IgD-negative memory B cell (primary cell): ENCODE measurements around the gene RPS6KL1. TPM values are rescaled to one million over a fixed set of nuclear protein-coding genes. Genes with fewer than 3 reads are reported as not detected.
A peak's percentile ranks its signal among the peaks of the same experiment; 100 is the strongest.

Experiments
- H3K27ac Mint-ChIP-seq, 3 donors: one replicate each; pipeline ENCODE4 v1.8.0; 2020 to 2022; ENCODE audit warnings: mild to moderate bottlenecking in 3 of 3, mixed read lengths in 3 of 3, moderate library complexity in 1 of 3
- H3K27me3 Mint-ChIP-seq: one replicate; pipeline ENCODE4 v1.8.0; 2021; ENCODE audit warnings: mixed read lengths
- H3K36me3 Mint-ChIP-seq: one replicate; pipeline ENCODE4 v1.8.0; 2020; ENCODE audit warnings: mild to moderate bottlenecking, mixed read lengths
- H3K4me1 Mint-ChIP-seq, 3 donors: one replicate each; pipeline ENCODE4 v1.8.0; 2020 to 2022; ENCODE audit warnings: mixed read lengths in 3 of 3, mild to moderate bottlenecking in 1 of 3
- H3K4me3 Mint-ChIP-seq, 4 donors: one replicate each; pipeline ENCODE4 v1.8.0; 2020 to 2022; ENCODE audit warnings: mild to moderate bottlenecking in 4 of 4, mixed read lengths in 4 of 4, moderate library complexity in 3 of 4
- H3K9me3 Mint-ChIP-seq, 3 donors: one replicate each; pipeline ENCODE4 v1.8.0; 2020 to 2021; ENCODE audit warnings: mixed read lengths in 3 of 3, mild to moderate bottlenecking in 1 of 3
- polyA plus RNA-seq: library from polyadenylated mRNA; unstranded; fragments of 300-500 nt; fragmentation: Illumina TruSeq; gene quantifications from one replicate; pipeline ENCODE4 v1.2.3, GENCODE V29; 2021

The RPS6KL1 gene
- polyA plus RNA-seq, 1 donor from 2014 or later: 1.4 TPM

DNA sequence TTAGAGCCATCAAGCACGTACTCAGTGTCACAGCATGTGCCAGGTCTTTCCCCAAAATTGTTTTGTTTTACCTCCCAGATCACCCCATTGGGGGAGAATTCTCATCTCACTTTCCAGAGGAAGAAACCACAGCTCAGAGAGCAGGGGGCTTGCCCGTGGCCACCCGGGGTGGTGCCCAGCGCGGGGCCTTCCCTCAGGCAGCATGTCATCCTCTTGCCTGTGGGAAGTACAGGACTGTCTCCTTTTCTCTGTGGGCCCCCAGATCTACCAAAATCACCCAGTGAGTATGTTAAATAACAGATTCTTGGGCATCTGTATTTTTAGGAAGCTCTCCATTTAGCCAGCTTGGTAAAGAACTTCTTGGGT, 5.9 kb downstream of the RPS6KL1 start:
- H3K27ac Mint-ChIP-seq: peak overlapping the region in 1 of 3 donors; percentile 38
- no peak overlapping the region for H3K4me3 Mint-ChIP-seq

DNA sequence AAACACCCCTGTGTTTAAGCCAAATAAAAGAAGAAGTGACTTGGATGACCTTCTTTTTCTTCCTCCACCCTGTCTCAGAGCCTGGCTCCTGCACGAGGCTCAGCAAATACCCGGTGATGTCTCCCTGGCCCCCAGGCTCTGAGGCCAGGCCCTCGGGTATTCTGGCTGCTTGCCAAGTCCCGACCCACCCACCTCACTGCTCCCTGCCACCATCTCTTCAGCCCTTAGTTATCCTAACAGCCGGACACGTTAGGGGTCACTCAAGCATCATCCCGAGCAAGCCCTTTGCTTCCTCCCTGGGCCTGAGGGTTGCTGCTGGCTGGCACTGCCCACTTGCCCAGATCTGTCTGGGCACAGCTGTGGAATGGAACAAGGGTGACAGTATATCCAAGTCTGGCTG, 7.2 kb downstream of the RPS6KL1 start:
- H3K36me3 Mint-ChIP-seq: peaks cover 1% of the 10 kb centered on the region
- H3K4me1 Mint-ChIP-seq: peaks cover 0 to 2% (median 2%) of the 10 kb centered on the region in 3 donors
- no peaks in the 10 kb centered on the region for H3K27me3 Mint-ChIP-seq
- H3K4me3 Mint-ChIP-seq: no peak overlapping the region
- no peaks in the 10 kb centered on the region for H3K9me3 Mint-ChIP-seq
- peak overlapping the region in 1 of 3 donors; percentile 85 for H3K27ac Mint-ChIP-seq

More for the DNA sequence above, 5.9 kb downstream of the RPS6KL1 start:
- Mint-ChIP-seq H3K9me3 (no peaks in the 10 kb centered on the region), H3K36me3 (peaks cover 1% of the 10 kb centered on the region), H3K4me1 (peaks cover 0 to 2% (median 2%) of the 10 kb centered on the region in 3 donors), H3K27me3 (no peaks in the 10 kb centered on the region)

DNA sequence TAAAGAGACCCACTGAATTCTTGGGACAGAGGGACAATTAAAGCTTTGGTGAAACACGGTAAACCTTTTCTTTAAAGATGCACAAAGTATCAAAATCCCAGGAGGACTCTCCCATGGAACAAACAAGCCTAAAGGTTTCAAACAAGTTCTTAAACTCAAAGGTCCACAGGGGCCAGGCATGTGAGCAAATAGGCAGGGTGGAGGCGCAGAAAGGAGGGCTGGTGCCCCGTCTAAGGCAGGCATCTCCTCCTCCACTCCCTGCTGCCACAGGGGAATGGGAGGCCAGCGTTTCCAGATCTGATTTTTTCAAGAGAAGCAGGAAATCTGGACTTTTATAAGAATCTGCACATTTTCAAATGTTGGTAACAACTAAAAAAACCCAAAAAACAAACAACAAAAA, 7.6 kb downstream of the RPS6KL1 start:
- H3K27me3 Mint-ChIP-seq: no peaks in the 10 kb centered on the region
- no peak overlapping the region for H3K27ac Mint-ChIP-seq
- no peaks in the 10 kb centered on the region for H3K9me3 Mint-ChIP-seq
- H3K36me3 Mint-ChIP-seq: peaks cover 1% of the 10 kb centered on the region
- H3K4me3 Mint-ChIP-seq: no peak overlapping the region
- peaks cover 0 to 2% (median 2%) of the 10 kb centered on the region in 3 donors for H3K4me1 Mint-ChIP-seq

DNA sequence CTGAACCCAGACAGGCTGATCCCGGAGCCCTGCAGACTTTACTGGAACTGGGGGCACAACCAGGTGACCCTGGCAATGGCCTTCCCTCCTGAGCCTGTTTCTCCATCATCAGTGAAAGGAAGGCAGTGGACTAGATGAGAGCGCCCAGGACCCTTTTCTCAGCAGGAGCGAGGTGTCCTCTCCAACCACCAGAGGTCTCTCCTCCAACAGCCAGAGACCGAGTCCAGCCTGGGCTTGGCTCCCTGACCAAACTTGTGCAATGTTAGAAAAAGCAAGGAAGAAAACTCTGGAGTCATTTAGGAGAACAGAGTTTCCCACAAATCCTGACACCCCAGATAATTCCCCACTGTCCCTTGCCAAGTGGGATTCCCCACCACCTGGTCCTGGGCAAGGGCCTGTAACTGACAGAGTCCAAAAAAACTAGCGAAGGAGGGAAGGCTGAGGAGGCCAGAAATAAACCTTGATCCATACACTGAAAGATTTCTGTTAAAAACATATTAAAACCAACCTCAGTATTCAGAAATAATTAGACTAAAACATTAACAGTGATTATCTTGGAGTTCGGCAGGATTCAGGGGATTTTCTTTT, 9.0 kb downstream of the RPS6KL1 start:
- Mint-ChIP-seq H3K4me3 (no peak overlapping the region), H3K9me3 (no peaks in the 10 kb centered on the region), H3K4me1 (peaks cover 0 to 3% (median 2%) of the 10 kb centered on the region in 3 donors), H3K36me3 (peaks cover 4% of the 10 kb centered on the region), H3K27ac (no peak overlapping the region), H3K27me3 (no peaks in the 10 kb centered on the region)

DNA sequence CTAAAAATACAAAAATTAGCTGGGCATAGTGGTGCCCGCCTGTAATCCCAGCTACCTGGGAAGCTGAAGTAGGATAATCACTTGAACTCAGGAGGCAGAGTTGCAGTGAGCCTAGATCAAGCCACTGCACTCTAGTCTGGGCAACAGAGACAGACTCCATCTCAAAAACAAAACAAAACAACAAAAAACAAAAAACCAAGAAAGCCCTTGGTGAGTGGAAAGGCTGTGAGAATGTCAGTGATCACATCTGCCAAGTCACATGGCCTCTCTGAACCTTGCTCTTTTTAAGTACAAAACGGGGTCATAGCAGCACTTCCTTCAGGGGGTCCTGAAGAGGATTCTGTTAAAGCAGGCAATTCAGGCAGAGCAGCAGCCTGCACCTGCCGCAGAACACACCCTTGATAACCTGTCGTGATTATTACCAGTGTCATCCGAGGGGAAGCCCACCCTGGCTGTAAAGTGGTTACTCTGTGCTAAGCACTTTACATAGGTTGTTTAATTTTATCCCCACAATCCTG, 9.6 kb downstream of the RPS6KL1 start:
- Mint-ChIP-seq H3K27ac (no peak overlapping the region), H3K4me1 (peaks cover 0 to 3% (median 2%) of the 10 kb centered on the region in 3 donors), H3K4me3 (no peak overlapping the region), H3K27me3 (no peaks in the 10 kb centered on the region), H3K36me3 (peaks cover 4% of the 10 kb centered on the region), H3K9me3 (no peaks in the 10 kb centered on the region)

DNA sequence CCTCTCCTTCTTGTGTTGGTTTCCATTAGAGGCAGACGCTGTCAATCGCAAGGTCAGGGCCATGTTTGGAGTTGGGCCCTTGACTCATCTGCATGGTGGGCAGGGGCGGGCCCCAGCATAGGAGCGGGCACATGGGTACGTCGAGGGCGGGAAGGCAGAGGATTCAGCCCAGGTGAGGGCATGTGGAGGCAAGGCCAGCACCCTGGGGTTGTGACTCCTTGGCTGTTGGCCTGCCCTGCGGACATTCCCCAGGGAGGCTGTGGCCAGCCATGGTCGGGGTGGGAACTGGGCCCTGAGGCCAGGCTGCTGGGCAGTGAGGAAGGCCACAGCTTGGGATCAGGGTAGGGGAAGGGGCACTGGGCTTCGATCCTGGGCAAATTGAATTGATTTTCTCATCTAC, 10.3 kb downstream of the RPS6KL1 start:
- Mint-ChIP-seq H3K9me3 (no peaks in the 10 kb centered on the region), H3K4me3 (no peak overlapping the region), H3K36me3 (peaks cover 4% of the 10 kb centered on the region), H3K4me1 (peaks cover 0 to 3% (median 2%) of the 10 kb centered on the region in 3 donors), H3K27me3 (no peaks in the 10 kb centered on the region), H3K27ac (no peak overlapping the region)

DNA sequence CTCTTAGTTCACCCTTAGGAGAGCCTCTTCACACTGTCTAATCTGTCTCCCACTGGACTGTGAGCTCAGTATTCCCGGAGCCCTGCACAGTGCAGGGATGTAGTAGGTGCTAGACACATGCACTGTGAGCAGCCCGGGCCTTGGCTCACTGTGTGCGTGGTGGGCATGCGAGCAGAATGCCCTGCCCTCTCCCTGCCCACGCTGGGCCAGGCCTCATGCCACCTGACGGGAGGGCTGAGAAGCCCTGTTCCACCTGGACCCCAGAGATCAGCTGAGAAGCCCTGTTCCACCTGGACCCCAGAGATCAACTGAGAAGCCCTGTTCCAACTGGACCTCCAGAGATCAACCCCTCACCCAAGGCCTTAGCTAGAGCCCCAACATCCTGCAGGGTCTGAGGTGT, 10.9 kb downstream of the RPS6KL1 start:
- peaks cover 6 to 8% (median 6%) of the 10 kb centered on the region in 3 donors for H3K4me1 Mint-ChIP-seq

DNA sequence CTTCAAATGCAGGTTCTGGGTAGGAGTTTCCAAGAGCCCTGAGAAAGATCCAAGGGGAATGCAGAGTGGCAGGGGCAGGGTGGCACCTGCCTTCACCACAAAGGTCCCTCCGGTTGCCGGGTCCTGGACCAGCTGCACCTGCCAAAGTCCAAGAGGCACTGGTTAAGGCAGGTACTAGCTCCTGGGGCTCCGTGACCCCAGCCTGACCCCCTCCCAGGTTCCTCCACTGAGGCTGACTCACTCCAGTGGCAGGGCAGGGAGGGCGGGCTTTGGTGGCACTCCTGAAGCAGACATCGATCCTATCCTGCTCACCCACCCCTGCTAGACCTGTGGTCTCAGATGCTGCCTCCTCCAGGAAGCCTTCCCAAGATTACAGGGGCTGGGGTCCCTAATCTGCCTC, 11.4 kb downstream of the RPS6KL1 start:
- Mint-ChIP-seq H3K36me3 (peaks cover 3% of the 10 kb centered on the region), H3K4me1 (peaks cover 6 to 10% (median 9%) of the 10 kb centered on the region in 3 donors), H3K27ac (peak overlapping the region in 1 of 3 donors; percentile 64), H3K4me3 (no peak overlapping the region), H3K9me3 (no peaks in the 10 kb centered on the region), H3K27me3 (no peaks in the 10 kb centered on the region)

More for the DNA sequence above, 10.9 kb downstream of the RPS6KL1 start:
- Mint-ChIP-seq H3K4me3 (no peak overlapping the region), H3K27me3 (no peaks in the 10 kb centered on the region), H3K27ac (no peak overlapping the region), H3K36me3 (peaks cover 3% of the 10 kb centered on the region), H3K9me3 (no peaks in the 10 kb centered on the region)

DNA sequence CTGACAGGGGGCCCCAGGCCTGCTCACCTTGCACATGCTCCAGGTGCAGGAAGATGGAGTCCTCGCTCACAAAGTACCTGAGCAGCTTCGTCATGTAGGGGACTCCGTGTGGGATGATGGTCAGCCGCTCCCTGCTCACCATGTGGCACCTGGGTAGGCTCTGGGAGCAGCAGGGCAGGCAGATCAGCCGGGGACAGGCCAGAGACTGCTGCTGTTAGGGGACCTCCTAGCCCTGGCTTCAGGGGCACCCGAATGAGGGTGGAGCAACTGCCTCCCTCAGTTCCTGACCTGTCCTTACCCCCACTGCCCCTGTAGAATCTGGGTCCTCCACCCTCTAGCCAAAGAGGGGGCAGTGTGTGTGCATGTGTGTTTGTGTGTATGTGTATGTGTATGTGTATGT, 11.8 kb downstream of the RPS6KL1 start:
- Mint-ChIP-seq H3K36me3 (peaks cover 3% of the 10 kb centered on the region), H3K9me3 (no peaks in the 10 kb centered on the region), H3K4me3 (no peak overlapping the region), H3K27me3 (no peaks in the 10 kb centered on the region), H3K4me1 (peaks cover 6 to 11% (median 9%) of the 10 kb centered on the region in 3 donors), H3K27ac (peak overlapping the region in 1 of 3 donors; percentile 64)

DNA sequence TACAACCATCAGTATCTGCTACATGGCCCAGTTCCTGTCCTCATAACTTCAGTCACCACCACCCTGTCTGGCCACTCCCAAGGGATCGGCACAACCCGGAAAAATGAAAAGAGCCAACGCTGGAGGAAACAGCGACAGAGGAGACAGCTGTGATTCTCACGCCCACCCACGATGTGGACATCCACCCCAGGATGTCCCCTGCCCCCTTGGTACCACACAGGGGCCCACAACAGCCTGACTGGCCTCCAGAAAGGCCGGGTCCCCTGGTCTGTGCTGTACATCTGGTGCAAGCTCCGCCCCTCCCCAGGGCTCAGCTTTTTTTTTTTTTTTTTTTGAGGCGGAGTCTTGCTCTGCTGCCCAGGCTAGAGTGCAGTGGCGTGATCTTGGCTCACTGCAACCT, 12.5 kb downstream of the RPS6KL1 start:
- Mint-ChIP-seq H3K9me3 (no peaks in the 10 kb centered on the region), H3K4me1 (peaks cover 10 to 13% (median 12%) of the 10 kb centered on the region in 3 donors), H3K36me3 (peaks cover 3% of the 10 kb centered on the region), H3K27me3 (no peaks in the 10 kb centered on the region), H3K27ac (no peak overlapping the region), H3K4me3 (no peak overlapping the region)

DNA sequence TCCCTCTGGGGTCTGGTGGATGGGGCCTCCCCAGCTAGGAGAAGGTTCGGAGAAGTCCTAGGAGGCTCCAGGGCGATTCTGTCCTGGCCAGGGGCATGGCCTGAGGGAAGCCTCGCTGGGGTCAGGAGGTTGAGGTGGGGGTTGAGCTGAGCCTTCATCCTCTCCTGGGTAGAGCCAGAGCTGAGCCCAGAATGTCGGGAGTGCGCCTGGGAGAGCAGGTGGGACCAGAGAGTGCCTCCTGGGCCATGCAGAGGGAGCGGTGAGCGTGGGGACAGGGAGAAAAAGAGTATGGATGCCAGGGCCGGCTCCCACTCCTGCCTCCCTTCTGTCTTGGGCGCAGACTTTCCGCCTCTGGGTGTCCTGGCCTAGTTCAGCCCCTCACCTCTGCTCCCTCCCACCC, 13.1 kb downstream of the RPS6KL1 start:
- H3K9me3 Mint-ChIP-seq: no peaks in the 10 kb centered on the region
- H3K27ac Mint-ChIP-seq: no peak overlapping the region
- no peaks in the 10 kb centered on the region for H3K27me3 Mint-ChIP-seq
- H3K4me1 Mint-ChIP-seq: peaks cover 12 to 17% (median 16%) of the 10 kb centered on the region in 3 donors
- no peak overlapping the region for H3K4me3 Mint-ChIP-seq
- peaks cover 3% of the 10 kb centered on the region for H3K36me3 Mint-ChIP-seq

DNA sequence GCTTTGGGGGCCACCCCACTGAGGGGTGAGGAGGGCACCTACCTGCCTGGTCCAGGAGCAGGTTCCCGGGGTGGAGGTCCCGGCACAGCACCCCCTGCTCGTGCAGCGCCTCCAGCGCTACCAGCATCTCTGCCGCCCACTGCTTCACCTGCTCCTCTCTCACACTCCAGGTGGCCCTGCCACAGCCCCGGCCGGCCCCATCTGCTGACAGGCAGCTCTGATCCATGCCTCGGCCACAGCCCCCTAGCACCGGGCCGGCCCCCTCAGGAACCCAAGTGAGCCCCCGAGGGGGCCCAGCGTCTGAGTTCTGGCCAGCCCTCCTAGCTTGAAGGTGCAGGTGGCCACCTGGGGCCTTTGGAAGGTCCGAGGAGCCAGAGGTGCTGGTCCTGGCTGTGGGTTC, 13.6 kb downstream of the RPS6KL1 start:
- H3K4me1 Mint-ChIP-seq: peaks cover 16 to 22% (median 21%) of the 10 kb centered on the region in 3 donors
- H3K27ac Mint-ChIP-seq: no peak overlapping the region
- no peaks in the 10 kb centered on the region for H3K9me3 Mint-ChIP-seq
- H3K36me3 Mint-ChIP-seq: peaks cover 3% of the 10 kb centered on the region
- no peak overlapping the region for H3K4me3 Mint-ChIP-seq
- H3K27me3 Mint-ChIP-seq: no peaks in the 10 kb centered on the region

DNA sequence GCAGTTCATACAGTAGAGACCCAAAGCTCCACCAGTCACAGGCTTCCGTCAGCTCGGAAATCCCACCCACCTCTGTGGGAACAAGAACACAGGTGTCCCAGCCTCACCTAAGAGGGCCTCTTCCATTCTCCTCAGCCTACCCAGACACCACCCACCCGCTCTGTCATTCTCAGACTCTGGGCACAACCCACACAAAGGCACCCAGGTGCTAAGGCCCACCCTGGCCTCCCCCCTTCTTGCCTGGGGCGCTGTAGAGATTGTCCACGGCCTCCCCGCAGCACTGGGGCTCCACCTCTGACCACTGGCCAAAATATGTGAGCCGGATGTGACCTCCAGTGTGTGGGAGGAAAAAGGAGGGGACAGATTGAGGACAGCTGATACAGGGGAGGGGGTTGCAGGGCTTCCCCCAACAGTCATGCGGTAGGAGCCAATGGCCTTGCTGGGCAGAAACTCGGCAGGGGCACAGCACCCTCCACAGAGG, 14.2 kb downstream of the RPS6KL1 start:
- H3K27me3 Mint-ChIP-seq: no peaks in the 10 kb centered on the region
- H3K9me3 Mint-ChIP-seq: no peaks in the 10 kb centered on the region
- peak overlapping the region in 1 of 3 donors; percentile 56 for H3K27ac Mint-ChIP-seq
- peaks cover 3% of the 10 kb centered on the region for H3K36me3 Mint-ChIP-seq
- no peak overlapping the region for H3K4me3 Mint-ChIP-seq
- peaks cover 22 to 25% (median 23%) of the 10 kb centered on the region in 3 donors for H3K4me1 Mint-ChIP-seq

DNA sequence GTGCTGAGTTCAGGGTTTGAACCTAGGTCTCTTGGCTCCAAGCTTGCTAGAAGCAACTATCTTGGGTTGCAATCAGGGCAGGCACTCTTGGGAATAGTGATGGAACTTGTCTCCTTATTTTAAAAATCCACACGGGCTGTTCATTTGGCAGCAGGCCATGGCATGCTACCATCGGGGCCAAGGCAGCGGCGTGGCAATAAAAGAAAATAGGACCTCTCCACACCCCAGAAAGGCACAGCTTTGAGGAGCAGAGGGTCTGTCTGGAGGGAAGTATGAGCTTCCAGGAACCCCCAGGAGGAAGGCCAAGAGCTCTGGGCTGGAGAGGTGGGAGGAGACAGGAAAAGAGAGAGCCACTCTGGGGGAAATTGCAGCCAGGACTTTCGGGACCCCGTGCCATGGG, 15.3 kb downstream of the RPS6KL1 start:
- H3K27ac Mint-ChIP-seq: no peak overlapping the region
- H3K4me1 Mint-ChIP-seq: peaks cover 31 to 35% (median 31%) of the 10 kb centered on the region in 3 donors
- peaks cover 6% of the 10 kb centered on the region for H3K36me3 Mint-ChIP-seq
- no peak overlapping the region for H3K4me3 Mint-ChIP-seq
- H3K9me3 Mint-ChIP-seq: no peaks in the 10 kb centered on the region
- H3K27me3 Mint-ChIP-seq: no peaks in the 10 kb centered on the region

DNA sequence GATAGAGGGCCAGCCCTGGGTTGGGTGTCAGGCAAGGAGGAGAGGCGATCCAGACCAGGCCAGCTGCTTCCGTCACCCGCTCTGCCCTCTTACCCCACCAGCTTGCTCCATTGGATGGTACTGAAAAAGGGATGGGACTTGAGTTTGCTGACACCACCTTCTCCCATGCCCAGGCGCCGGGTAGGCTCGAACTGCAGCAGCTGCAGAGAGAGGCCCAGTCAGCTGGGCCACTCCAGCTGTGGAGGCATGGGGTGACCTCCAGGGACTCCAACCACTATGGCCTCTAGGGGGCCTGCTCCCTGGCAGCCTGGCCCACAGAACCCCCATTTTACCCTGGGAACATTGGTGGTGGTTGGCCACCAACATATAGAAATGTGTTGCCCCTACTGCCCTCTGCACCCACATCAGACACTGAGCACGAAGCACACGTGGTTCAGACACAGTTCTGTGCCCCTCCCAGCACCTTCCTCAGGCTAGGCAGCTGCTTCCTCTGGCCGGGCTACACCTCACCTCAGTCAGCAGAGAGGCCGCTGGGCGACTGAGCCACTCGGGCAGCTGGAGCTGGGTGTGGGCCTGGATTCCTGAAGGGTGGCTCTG, 16.0 kb downstream of the RPS6KL1 start:
- H3K4me3 Mint-ChIP-seq: peak overlapping the region in 1 of 4 donors; percentile 45
- no peaks in the 10 kb centered on the region for H3K9me3 Mint-ChIP-seq
- peaks cover 6% of the 10 kb centered on the region for H3K36me3 Mint-ChIP-seq
- peaks cover 34 to 40% (median 36%) of the 10 kb centered on the region in 3 donors for H3K4me1 Mint-ChIP-seq
- peak overlapping the region in 1 of 3 donors; percentile 53 for H3K27ac Mint-ChIP-seq
- no peaks in the 10 kb centered on the region for H3K27me3 Mint-ChIP-seq
